K562 (cell line): Measurements from ENCODE around the gene SLCO3A1.

Experiments used
- ELF1 ChIP-seq: fragments of 200-800 bp; sonication (Bioruptor generic); IDR thresholded peaks from 2 replicates; pipeline ENCODE4 v1.6.1; 2016; ENCODE audit warnings: missing genetic modification characterization, missing compliant biosample characterization
- MECOM ChIP-seq: fragments of 250-450 bp; sonication (Bioruptor Pico); IDR thresholded peaks from 2 replicates; pipeline ENCODE4 v1.8.0; 2022; ENCODE audit warnings: inconsistent platforms
- PCBP2 ChIP-seq: fragments of 200-400 bp; formaldehyde crosslinking; IDR thresholded peaks from 2 replicates; pipeline ENCODE4 v1.6.1; 2018; ENCODE audit warnings: low read length, low read depth, mild to moderate bottlenecking, moderate library complexity; ENCODE audit not compliant: poor library complexity, severe bottlenecking
- RBFOX2 ChIP-seq: fragments of 200-400 bp; formaldehyde crosslinking; IDR thresholded peaks from 2 replicates; pipeline ENCODE4 v1.6.1; 2017; ENCODE audit warnings: low read depth, mild to moderate bottlenecking, low read length, moderate library complexity
- SMARCA4 ChIP-seq: fragments of 450-650 bp; IDR thresholded peaks from 2 replicates; pipeline ENCODE4 v1.6.1; 2016
- ZNF507 ChIP-seq: conservative IDR thresholded peaks from 2 replicates; pipeline ENCODE4 v1.6.1; 2017; ENCODE audit warnings: missing genetic modification characterization, missing compliant biosample characterization
- TF ChIP-seq, protein P1 (sequence below), 3 experiments: IDR thresholded peaks in 2 of 3; conservative IDR thresholded peaks in 1 of 3; 2 replicates each; pipeline ENCODE4 v1.5.1; 2011 to 2012; ENCODE audit warnings: low read length in 3 of 3, mild to moderate bottlenecking in 3 of 3, control low read depth in 2 of 3, improper control_type of control experiment in 1 of 3, inconsistent platforms in 1 of 3, low read depth in 1 of 3, mixed read lengths in 1 of 3, moderate library complexity in 1 of 3; ENCODE audit not compliant: insufficient read depth in 2 of 3

GRCh38 chr15:92003515-92004067, 150.1 kb downstream of the SLCO3A1 start:
- TF ChIP-seq SMARCA4 = no peak
- TF ChIP-seq MECOM (CRISPR knock-in tag) = no peak
- TF ChIP-seq, protein P1, sequence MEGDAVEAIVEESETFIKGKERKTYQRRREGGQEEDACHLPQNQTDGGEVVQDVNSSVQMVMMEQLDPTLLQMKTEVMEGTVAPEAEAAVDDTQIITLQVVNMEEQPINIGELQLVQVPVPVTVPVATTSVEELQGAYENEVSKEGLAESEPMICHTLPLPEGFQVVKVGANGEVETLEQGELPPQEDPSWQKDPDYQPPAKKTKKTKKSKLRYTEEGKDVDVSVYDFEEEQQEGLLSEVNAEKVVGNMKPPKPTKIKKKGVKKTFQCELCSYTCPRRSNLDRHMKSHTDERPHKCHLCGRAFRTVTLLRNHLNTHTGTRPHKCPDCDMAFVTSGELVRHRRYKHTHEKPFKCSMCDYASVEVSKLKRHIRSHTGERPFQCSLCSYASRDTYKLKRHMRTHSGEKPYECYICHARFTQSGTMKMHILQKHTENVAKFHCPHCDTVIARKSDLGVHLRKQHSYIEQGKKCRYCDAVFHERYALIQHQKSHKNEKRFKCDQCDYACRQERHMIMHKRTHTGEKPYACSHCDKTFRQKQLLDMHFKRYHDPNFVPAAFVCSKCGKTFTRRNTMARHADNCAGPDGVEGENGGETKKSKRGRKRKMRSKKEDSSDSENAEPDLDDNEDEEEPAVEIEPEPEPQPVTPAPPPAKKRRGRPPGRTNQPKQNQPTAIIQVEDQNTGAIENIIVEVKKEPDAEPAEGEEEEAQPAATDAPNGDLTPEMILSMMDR (IDR thresholded peaks at IDR 0.05 in 2 of 3, conservative IDR thresholded peaks at IDR 0.05 in 1 of 3; ENCODE audit: insufficient read depth in 2 of 3, low read depth in 1 of 3, low read length in 3 of 3) = no peak
- TF ChIP-seq ZNF507 (tag) = no peak
- TF ChIP-seq PCBP2 = no peak
- no peak for TF ChIP-seq RBFOX2
- TF ChIP-seq ELF1 (tag) = no peak
